Tibial artery (tissue), 4 donors: Measurements from ENCODE around the gene TP53I11.
A peak's percentile ranks its signal among the peaks of the same experiment; 100 is the strongest.

ENCODE experiments used
- DNase-seq, 2 donors: peaks; one replicate each; pipeline ENCODE4 v3.0.0-alpha.2; 2019
- H3K27ac ChIP-seq, 2 donors: fragments of 200-600 bp; sonication (generic) in 1 of 2; 1 replicate in 1 of 2; 2 replicates in 1 of 2; pipeline ENCODE4 v1.5.1; 2018 to 2019; ENCODE audit warnings: mild to moderate bottlenecking in 1 of 2
- H3K27me3 ChIP-seq, 2 donors: fragments of 200-600 bp; sonication (generic) in 1 of 2; one replicate each; pipeline versions ENCODE4 v1.5.1 to v1.6.0; 2016 to 2019
- H3K36me3 ChIP-seq, 3 donors: fragments of 200-600 bp; sonication (generic) in 2 of 3; one replicate each; pipeline ENCODE4 v1.5.1; 2016 to 2019; ENCODE audit warnings: mild to moderate bottlenecking in 2 of 3
- H3K4me1 ChIP-seq, 4 donors: fragments of 200-600 bp; sonication (generic) in 2 of 4; 1 replicate in 3 of 4; 2 replicates in 1 of 4; pipeline ENCODE4 v1.5.1; 2016 to 2019
- H3K4me3 ChIP-seq, 2 donors: fragments of 200-600 bp; sonication (generic) in 1 of 2; 1 replicate in 1 of 2; 2 replicates in 1 of 2; pipeline ENCODE4 v1.5.1; 2018 to 2019; ENCODE audit warnings: mild to moderate bottlenecking in 2 of 2
- H3K9me3 ChIP-seq, 3 donors: fragments of 200-600 bp; sonication (generic) in 1 of 3; one replicate each; pipeline ENCODE4 v1.5.1; 2016 to 2019
- intact Hi-C: fragments of 100-400 bp; cut with DNase I; formaldehyde crosslinking; loops from one replicate; pipeline ENCODE4 v1.15.0; 2023; ENCODE audit warnings: low total_unique reads
- TF ChIP-seq, protein P1 (sequence below), 2 experiments: fragments of 200-600 bp in 1 of 2; fragments of 450-650 bp in 1 of 2; IDR thresholded peaks; one replicate each; pipeline ENCODE4 v1.5.1; 2017 to 2019; ENCODE audit warnings: antibody characterized with exemption in 2 of 2, mild to moderate bottlenecking in 1 of 2, moderate library complexity in 1 of 2

Gene TP53I11

DNA sequence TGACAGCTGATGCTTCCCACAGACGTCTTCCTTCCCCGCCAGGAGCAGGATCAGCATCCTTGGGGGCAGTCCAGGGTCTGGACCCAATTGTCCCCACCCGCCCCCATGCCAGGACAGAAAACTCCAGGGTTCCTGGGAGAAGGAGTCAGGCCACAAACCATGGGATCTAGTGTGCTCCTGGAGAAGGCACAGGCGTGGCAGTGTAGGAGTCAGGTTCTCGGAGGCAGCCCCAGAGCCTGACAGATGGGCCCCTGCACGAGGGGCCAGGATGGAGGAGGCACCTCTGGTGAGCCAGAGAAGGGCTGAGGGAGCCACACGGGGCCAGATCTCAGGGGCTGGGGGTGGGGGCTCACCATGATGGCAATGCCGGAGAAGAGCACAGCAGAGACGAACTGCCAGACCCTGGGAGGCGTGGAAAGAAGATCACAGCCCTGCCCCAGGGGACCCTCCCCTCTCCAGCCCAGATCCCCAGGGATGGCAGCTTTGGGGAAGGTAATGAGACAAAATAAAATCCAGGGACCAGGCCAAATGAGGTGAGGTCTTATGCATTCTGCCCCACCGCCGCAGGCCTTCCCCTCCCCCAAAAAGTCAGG, 13.6 kb downstream of the TP53I11 start:
- no peaks in the 10 kb centered on the region for H3K27me3 ChIP-seq
- no peak for DNase-seq
- H3K9me3 ChIP-seq: no peaks in the 10 kb centered on the region
- peaks cover 0 to 45% (median 42%) of the 10 kb centered on the region in 3 donors for H3K36me3 ChIP-seq
- H3K4me3 ChIP-seq: no peak overlapping the region
- TF ChIP-seq, protein P1, sequence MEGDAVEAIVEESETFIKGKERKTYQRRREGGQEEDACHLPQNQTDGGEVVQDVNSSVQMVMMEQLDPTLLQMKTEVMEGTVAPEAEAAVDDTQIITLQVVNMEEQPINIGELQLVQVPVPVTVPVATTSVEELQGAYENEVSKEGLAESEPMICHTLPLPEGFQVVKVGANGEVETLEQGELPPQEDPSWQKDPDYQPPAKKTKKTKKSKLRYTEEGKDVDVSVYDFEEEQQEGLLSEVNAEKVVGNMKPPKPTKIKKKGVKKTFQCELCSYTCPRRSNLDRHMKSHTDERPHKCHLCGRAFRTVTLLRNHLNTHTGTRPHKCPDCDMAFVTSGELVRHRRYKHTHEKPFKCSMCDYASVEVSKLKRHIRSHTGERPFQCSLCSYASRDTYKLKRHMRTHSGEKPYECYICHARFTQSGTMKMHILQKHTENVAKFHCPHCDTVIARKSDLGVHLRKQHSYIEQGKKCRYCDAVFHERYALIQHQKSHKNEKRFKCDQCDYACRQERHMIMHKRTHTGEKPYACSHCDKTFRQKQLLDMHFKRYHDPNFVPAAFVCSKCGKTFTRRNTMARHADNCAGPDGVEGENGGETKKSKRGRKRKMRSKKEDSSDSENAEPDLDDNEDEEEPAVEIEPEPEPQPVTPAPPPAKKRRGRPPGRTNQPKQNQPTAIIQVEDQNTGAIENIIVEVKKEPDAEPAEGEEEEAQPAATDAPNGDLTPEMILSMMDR (IDR thresholded peaks at IDR 0.05): no peak
- H3K4me1 ChIP-seq: peaks cover 0 to 19% (median 9%) of the 10 kb centered on the region in 4 donors
- intact Hi-C loops: loop anchor here (1.0 kb wide), 1 partner anchor 166 kb away; no protein-coding TSS in a partner anchor
- H3K27ac ChIP-seq: no peak overlapping the region

GRCh38 chr11:44936525-44936924, 14.2 kb downstream of the TP53I11 start:
- Histone ChIP-seq H3K27ac (no peak overlapping the region), H3K36me3 (peaks cover 0 to 45% (median 42%) of the 10 kb centered on the region in 3 donors), H3K9me3 (no peaks in the 10 kb centered on the region), H3K4me3 (no peak overlapping the region), H3K27me3 (no peaks in the 10 kb centered on the region), H3K4me1 (peaks cover 0 to 15% (median 5%) of the 10 kb centered on the region in 4 donors)
- intact Hi-C loops: loop anchor here (1.0 kb wide), 1 partner anchor 167 kb away; no protein-coding TSS in a partner anchor
- TF ChIP-seq, protein P1 (IDR thresholded peaks at IDR 0.05): peak; percentile 97 to 98
- peak; percentile 82 to 89 for DNase-seq

DNA sequence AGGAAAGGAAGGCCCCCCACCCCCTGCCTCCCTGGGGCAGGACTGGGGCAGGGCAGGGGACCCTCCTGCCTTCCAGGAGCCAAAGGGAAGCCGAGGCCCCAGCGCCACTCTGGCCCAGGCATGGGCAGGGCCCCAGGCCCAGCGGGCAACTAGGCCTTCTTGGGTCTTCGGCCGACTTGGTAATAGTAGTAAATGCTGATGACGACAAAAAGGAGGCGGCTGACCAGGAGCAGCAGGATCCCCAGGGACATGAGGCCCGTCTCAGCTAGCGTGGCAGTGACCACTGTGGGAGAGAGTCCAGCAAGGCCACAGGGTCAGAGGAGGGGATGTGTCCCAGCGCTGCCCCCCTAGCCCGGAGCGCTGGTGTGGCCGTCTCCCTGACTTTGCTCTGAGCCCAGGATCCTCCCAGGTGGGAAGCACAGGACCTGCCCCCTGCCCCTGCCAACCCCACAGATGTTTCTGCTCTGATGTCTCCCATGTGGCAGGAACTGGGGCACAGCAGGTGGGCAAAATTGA, 15.9 kb downstream of the TP53I11 start:
- H3K27me3 ChIP-seq: no peaks in the 10 kb centered on the region
- intact Hi-C loops: no loop called here

DNA sequence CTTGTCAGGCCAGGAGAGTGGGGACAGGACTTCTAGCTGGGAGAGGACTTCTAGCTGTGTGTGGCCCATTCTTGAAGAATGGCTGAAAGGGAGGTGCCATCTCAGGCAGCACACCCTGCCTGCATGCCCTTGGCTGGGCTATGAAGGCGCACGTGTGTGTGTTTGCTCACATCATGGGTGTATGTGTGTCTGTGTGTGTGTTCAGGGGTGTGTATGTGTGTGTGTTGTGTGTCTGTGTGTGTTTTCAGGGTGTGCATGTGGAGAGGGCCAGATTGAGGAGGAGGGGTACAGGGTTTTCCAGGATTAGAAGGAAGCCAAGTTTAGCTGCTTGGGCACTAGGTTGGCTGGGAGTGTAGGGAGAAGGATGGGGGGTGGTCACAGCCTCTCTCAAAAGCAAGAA, 16.6 kb downstream of the TP53I11 start:
- no peaks in the 10 kb centered on the region for H3K27me3 ChIP-seq
- H3K27ac ChIP-seq: no peak overlapping the region
- no peak overlapping the region for H3K4me3 ChIP-seq
- DNase-seq: no peak
- peaks cover 0 to 6% (median 0%) of the 10 kb centered on the region in 4 donors for H3K4me1 ChIP-seq
- H3K9me3 ChIP-seq: no peaks in the 10 kb centered on the region
- H3K36me3 ChIP-seq: peaks cover 0 to 45% (median 42%) of the 10 kb centered on the region in 3 donors
- intact Hi-C loops: no loop called here
- TF ChIP-seq, protein P1 (IDR thresholded peaks at IDR 0.05): no peak

More for the DNA sequence above, 15.9 kb downstream of the TP53I11 start:
- no peaks in the 10 kb centered on the region for H3K9me3 ChIP-seq
- H3K36me3 ChIP-seq: peaks cover 0 to 45% (median 42%) of the 10 kb centered on the region in 3 donors
- DNase-seq: no peak
- peaks cover 0 to 6% (median under 1%) of the 10 kb centered on the region in 4 donors for H3K4me1 ChIP-seq
- no peak overlapping the region for H3K27ac ChIP-seq
- TF ChIP-seq, protein P1 (IDR thresholded peaks at IDR 0.05): no peak
- H3K4me3 ChIP-seq: no peak overlapping the region

DNA sequence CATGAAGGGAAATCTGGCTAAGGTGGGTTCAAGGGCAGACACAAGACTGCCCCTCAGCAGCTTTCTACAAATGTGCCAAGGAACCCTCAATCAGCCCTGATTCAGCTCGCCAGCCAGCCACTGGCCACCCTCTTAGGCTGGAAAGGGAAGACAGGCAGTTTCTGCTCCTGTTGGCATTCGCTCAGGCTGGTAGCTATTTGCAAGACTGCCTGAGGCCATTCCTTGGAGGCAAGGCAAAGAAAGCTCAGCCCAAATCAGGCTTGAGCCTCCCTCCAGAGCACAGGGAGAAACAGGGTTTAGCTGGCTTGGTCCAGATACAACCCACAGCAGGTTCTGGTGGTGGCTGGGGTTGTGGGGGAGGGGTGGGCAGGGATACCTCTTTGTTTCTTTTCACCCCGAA, 19.2 kb downstream of the TP53I11 start:
- TF ChIP-seq, protein P1 (IDR thresholded peaks at IDR 0.05): no peak
- Histone ChIP-seq H3K36me3 (peaks cover 0 to 32% (median 24%) of the 10 kb centered on the region in 3 donors), H3K27me3 (no peaks in the 10 kb centered on the region), H3K4me3 (no peak overlapping the region), H3K9me3 (no peaks in the 10 kb centered on the region), H3K4me1 (peaks cover 0 to 3% (median 0%) of the 10 kb centered on the region in 4 donors), H3K27ac (no peak overlapping the region)
- intact Hi-C loops: no loop called here
- no peak for DNase-seq
